K562 (cell line): ENCODE data around the gene LRRC26. TPM values are rescaled to one million over a fixed set of nuclear protein-coding genes. Genes with fewer than 3 reads are reported as not detected.

Experiments
- CLOCK ChIP-seq: fragments of 250-450 bp; sonication (Bioruptor Pico); IDR thresholded peaks from 2 replicates; pipeline ENCODE4 v1.4.0; 2020; ENCODE audit warnings: mild to moderate bottlenecking, moderate library complexity, borderline replicate concordance
- FOXK2 ChIP-seq, 2 experiments: fragments of 450-650 bp; IDR thresholded peaks in 1 of 2; conservative IDR thresholded peaks in 1 of 2; 2 replicates each; pipeline ENCODE4 v1.6.1; 2016; ENCODE audit warnings: low read depth in 2 of 2, mild to moderate bottlenecking in 1 of 2
- GATAD2B ChIP-seq: fragments of 450-650 bp; IDR thresholded peaks from 2 replicates; pipeline ENCODE4 v1.6.1; 2017; ENCODE audit warnings: mild to moderate bottlenecking, borderline replicate concordance
- HDAC2 ChIP-seq: fragments of 450-650 bp; IDR thresholded peaks from 2 replicates; pipeline ENCODE4 v1.6.1; 2016; ENCODE audit warnings: mild to moderate bottlenecking
- HDAC8 ChIP-seq: fragments of 450-650 bp; IDR thresholded peaks from 2 replicates; pipeline ENCODE4 v1.6.1; 2016; ENCODE audit warnings: mild to moderate bottlenecking, missing genetic modification characterization, moderate library complexity, missing compliant biosample characterization
- HNRNPUL1 ChIP-seq: fragments of 200-400 bp; formaldehyde crosslinking; IDR thresholded peaks from 2 replicates; pipeline ENCODE4 v1.6.1; 2017; ENCODE audit warnings: low read length
- KLF6 ChIP-seq: fragments of 250-450 bp; sonication (Bioruptor Pico); IDR thresholded peaks from 2 replicates; pipeline ENCODE4 v1.4.0; 2020; ENCODE audit warnings: mild to moderate bottlenecking, moderate library complexity, borderline replicate concordance
- NBN ChIP-seq: fragments of 450-650 bp; IDR thresholded peaks from 2 replicates; pipeline ENCODE4 v1.6.1; 2016; ENCODE audit warnings: low read depth, mild to moderate bottlenecking
- NFXL1 ChIP-seq: fragments of 450-650 bp; formaldehyde crosslinking; IDR thresholded peaks from 2 replicates; pipeline ENCODE4 v1.4.0; 2021; ENCODE audit warnings: mild to moderate bottlenecking
- RFX5 ChIP-seq: IDR thresholded peaks from 2 replicates; pipeline ENCODE4 v1.6.1; 2011; ENCODE audit warnings: low read depth, mild to moderate bottlenecking, improper control_type of control experiment, low read length
- SLC30A9 ChIP-seq: fragments of 250-450 bp; sonication (Bioruptor Pico); IDR thresholded peaks from 2 replicates; pipeline ENCODE4 v1.8.0; 2022; ENCODE audit warnings: mild to moderate bottlenecking, moderate library complexity
- ZNF133 ChIP-seq: fragments of 250-450 bp; sonication (Bioruptor Pico); IDR thresholded peaks from 2 replicates; pipeline ENCODE4 v1.4.0; 2020; ENCODE audit warnings: mild to moderate bottlenecking
- ZNF24 ChIP-seq: fragments of 450-650 bp; IDR thresholded peaks from 2 replicates; pipeline ENCODE4 v1.6.1; 2016
- ZNF398 ChIP-seq: fragments of 250-450 bp; sonication (Bioruptor Pico); IDR thresholded peaks from 2 replicates; pipeline ENCODE4 v1.8.0; 2021; ENCODE audit warnings: moderate library complexity, mild to moderate bottlenecking, inconsistent platforms
- ZNF518B ChIP-seq: fragments of 250-450 bp; sonication (Bioruptor Pico); IDR thresholded peaks from 2 replicates; pipeline ENCODE4 v1.5.0; 2021; ENCODE audit warnings: mild to moderate bottlenecking, moderate library complexity
- ZNF780A ChIP-seq: fragments of 250-450 bp; sonication (Bioruptor Pico); IDR thresholded peaks from 2 replicates; pipeline ENCODE4 v1.5.0; 2021; ENCODE audit warnings: mild to moderate bottlenecking
- polyA plus RNA-seq, 8 experiments: library from polyadenylated mRNA; depleted of rRNA in 4 of 8; stranded (reverse) in 5 of 8; unstranded in 3 of 8; fragments of >200 nt; fragmentation: Nextera tagmentation in 2 of 8; fragmentation: Illumina TruSeq in 1 of 8; extraction: Ambion mirVana in 2 of 8; extraction: Trizol in 1 of 8; gene quantifications; 2 replicates each; pipeline versions ENCODE4 v1.2.1 to v1.2.3, GENCODE V29; 2011 to 2014; ENCODE audit warnings: inconsistent platforms in 1 of 8, missing spikeins in 1 of 8
- total RNA-seq, 7 experiments: library from RNA; depleted of rRNA in 6 of 7; stranded (reverse); fragments of >200 nt in 6 of 7; fragmentation: Illumina TruSeq in 2 of 7; extraction: Trizol in 2 of 7; gene quantifications; 2 replicates each; pipeline versions ENCODE4 v1.2.1 to v1.2.3, GENCODE V29; 2011 to 2021; ENCODE audit warnings: low replicate concordance in 1 of 7

The LRRC26 gene
- total and polyA plus RNA-seq, 9 of the 15 experiments (the other 6 are each of a cell fraction or from before 2014, with no cell fraction given) = not detected

GRCh38 chr9:137205126-137206069, 35.5 kb upstream of the LRRC26 start, which contains the start of the genes NDOR1 and TMEM203 (continued):
- TF ChIP-seq HDAC2 (peak; percentile 65; the same call in 1 of the 2 replicates), ZNF398 (CRISPR knock-in tag) (no peak), SLC30A9 (CRISPR knock-in tag) (no peak), ZNF24 (no peak), RFX5 (no peak), HDAC8 (tag) (no peak), NFXL1 (CRISPR knock-in tag) (no peak), GATAD2B (peak; percentile 74), FOXK2 (conservative IDR thresholded peaks at IDR 0.05 in 1 of 2, IDR thresholded peaks at IDR 0.05 in 1 of 2; ENCODE audit: low read depth in 2 of 2) (peak in 1 of 2 experiments; percentile 46; a peak in 1 of 4 replicates), ZNF518B (CRISPR knock-in tag) (no peak), HNRNPUL1 (no peak), ZNF780A (CRISPR knock-in tag) (no peak), CLOCK (no peak), KLF6 (no peak), ZNF133 (CRISPR knock-in tag) (no peak), NBN (no peak)
